ENCODE data around the gene CAD. TPM values are rescaled to one million over a fixed set of nuclear protein-coding genes. Genes with fewer than 3 reads are reported as not detected.
A peak's percentile ranks its signal among the peaks of the same experiment; 100 is the strongest.

CAD gene
- polyA plus RNA-seq, 1 donor = 26.9 TPM

DNA sequence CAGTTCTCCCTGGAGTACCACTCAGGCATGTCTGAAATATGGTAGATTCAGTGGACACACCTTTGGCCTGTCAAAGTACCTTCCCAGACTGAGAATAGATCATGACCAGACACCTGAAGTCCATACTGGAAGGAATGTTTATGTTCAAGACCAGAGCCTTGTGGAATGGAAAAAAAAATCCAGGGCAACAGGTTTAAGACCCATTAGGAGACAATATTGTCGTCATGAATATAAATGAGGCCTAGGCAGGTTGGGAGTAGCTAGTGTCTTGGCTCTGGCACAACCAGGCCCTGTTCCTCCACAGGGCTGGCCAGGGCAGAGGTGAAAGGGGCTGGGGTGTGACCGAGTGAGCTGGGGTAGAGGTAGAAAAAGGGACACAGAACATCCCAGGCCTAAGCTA is 18.5 kb upstream of the CAD start:
- DNase-seq (ENCODE audit: low read depth) = no peak

DNA sequence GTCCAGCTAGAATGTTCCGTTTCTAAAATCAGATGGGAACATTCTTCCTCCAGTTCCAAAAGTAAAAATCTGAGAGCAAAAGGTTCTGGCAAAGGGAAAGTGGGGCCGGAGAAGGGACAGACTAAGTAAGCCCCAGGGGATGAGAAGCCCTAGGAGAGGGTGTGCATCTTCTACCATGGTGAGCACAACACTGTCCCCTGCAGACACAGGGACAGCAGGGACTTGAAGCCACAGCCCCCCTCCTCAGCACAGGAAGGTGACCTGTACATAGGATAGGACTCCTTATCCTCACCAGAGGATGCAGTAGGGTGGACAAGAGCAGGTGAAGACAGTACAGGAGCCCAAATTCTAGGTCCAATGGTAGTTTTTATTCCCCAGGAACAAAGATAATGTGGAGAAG is 17.9 kb upstream of the CAD start:
- DNase-seq (ENCODE audit: low read depth) = no peak

DNA sequence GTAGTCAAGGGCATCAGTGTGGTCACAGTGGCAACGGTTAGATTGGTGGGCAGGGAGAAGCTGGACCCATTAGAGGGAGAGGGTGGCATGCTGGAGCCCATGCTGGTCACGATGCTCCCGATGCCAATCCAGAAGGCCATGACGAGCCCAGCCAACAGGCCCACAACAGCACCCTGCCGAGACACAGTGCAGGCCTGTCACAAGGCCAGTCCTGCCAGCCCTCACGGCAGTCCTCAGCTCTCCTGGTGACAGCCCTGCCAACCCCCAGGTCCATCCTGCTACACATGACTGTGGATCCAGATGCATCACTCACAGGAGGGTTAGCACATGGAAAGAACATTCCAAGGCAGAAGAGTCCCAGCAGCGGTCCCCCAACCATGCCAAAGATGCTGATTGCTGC is 15.5 kb upstream of the CAD start:
- no peak for DNase-seq (ENCODE audit: low read depth)

DNA sequence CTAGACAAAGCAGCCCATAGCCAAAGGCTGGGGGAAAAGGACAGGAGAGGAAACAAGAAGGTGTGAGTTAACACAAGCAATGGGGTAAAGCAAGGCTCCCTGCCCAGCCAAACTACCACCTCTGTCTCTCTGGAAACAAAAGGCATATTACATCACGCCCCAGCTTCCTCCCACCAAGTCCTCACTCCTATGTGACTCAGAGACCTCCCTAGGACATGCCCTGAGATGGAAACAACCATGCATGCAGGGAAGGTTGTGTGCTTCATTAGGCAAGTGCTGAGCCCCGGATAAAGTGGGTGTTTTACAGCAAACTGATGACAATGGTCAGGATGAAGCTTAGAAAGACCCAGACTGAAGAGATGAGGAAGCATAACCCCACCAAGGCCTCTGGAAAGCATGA is 14.3 kb upstream of the CAD start:
- no peak for DNase-seq (ENCODE audit: low read depth)

DNA sequence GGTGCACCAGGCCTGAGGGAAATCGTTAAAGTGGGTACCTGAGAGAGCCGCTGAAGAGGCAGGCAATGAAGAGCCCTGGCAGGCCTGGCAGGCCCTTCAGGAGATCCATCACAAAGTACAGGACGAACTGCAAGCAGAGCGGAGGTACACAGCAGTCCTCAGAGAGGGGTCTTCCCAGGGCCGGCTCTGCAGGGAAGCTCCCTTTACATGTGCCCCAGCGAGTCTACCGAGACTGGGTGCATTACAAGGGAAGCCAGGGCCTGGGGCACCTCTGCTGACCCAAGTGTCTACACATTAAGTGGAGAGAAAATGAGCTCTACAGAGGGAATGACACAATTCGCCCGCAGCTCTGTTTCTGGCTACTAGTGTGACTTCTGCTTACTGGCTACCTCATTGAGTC is 13.4 kb upstream of the CAD start:
- no peak for DNase-seq (ENCODE audit: low read depth)

DNA sequence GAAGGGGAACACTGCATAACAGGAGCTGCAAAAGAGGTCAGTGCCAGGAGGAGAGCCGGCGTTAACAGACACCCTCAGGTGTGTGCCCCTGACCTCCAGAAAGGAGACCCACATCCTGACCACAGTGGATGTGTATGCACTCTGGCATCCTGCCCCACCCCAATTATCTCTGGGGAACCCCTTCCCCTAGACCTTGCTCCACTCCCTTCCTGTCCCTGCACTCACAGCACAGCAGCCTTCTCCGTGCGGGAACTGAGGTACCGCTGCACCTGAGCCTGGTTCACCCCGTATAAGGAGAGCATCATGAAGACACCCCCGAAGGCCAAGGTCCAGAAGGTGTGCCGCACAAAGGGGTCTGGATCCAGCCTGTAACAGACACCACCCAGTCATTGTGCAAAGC is 12.6 kb upstream of the CAD start:
- no peak for DNase-seq (ENCODE audit: low read depth)

DNA sequence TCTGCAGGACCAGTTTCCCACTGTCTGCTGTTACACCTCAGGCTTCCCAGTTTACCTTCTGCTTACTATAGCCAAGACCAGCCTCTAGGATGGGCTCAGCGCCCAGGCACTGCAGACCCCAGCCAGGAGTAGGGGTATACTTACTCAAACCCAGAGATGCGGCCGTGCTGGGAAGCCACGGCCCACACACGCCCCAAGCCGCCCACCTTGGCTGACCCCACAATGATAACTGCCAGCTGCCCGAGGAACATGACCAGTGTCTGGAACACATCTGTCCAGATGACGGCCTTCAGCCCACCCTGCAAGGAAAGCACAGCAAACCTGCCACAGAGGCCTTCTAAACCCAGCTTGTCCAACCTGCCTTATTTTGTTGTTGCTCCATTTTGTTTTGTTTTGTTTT is 12.0 kb upstream of the CAD start:
- DNase-seq (ENCODE audit: low read depth) = no peak

DNA sequence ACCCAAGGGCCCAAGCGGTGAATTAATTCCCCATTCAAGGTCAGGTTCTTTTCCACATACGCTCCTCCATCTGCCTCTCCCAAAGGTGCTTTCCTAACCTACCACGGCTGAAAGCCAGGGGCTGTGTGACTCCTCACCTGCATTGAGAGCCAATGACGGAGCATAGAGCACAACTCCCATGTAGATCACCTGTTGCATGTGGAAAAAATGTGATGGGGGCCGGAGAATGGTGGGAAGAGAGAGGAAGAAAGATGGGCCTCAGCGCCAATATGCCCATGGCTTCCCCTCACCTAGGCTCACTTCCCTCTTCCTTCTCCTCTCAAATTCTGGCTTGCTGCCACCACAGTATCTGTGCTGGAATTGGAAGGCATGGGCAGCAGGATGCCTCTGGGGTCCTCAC is 10.8 kb upstream of the CAD start:
- no peak for DNase-seq (ENCODE audit: low read depth)

DNA sequence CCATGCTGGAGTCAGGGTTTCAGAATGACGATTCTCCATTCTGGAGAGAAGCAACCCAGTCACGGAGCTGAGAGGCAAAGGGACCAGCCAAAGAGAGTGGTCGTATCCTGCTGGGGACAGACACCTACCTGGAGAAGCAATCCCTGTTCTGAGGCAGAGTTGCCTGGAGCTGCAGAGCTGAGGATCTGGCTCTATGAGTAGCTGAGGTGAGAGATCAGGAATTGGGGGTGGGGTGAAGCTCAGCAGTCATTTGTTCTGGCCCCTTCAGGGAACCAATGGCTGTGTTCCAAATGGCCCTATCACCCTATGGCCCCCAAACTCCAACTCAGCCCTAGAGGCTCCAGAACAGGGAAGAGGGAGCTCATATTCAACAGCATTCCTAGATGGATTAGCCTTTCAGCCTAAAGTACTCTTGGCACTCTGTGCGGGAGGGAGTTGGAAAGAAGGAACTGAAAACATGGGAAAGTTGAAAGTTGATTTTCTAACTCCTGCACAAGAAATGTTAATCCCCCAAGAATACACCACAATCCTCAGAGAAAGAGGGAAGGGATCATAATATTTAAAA is 8.6 kb upstream of the CAD start:
- no peak for DNase-seq (ENCODE audit: low read depth)

DNA sequence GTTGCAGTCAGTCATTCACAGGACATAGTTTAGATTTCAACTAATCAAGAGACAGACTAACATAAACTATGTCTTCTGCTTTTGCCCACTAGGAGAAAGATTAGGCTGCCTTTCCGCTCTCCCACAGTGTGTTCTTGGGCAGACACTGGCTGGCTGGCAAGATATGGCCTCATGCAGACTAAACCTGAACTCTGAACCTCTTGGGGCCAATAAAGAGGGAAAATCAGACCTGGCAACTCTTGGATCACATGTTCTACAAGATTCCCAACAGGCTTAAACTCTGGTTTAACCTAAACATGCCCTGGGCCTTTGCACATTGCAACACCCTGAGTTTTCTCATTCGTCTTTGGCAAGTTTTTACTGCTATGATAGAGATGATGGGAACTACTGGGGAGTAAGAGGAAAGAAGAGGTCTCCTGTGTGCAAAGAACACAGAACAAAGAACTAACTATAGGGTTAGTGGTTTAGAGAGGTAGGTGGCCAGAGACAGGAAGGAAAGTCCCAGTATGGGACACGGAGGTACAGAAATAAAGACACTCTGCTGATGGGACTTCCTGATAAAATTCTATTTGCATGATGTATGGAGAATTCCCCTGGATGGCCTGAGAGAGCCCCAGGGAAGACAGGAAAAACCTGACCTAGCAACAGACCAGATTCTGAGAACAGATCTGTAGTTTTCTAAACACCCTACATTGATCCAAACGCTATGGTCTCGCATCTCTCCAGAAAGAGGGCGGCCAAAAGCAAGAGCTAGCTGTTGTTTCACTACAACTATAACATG is 7.4 kb upstream of the CAD start:
- DNase-seq (ENCODE audit: low read depth) = no peak

DNA sequence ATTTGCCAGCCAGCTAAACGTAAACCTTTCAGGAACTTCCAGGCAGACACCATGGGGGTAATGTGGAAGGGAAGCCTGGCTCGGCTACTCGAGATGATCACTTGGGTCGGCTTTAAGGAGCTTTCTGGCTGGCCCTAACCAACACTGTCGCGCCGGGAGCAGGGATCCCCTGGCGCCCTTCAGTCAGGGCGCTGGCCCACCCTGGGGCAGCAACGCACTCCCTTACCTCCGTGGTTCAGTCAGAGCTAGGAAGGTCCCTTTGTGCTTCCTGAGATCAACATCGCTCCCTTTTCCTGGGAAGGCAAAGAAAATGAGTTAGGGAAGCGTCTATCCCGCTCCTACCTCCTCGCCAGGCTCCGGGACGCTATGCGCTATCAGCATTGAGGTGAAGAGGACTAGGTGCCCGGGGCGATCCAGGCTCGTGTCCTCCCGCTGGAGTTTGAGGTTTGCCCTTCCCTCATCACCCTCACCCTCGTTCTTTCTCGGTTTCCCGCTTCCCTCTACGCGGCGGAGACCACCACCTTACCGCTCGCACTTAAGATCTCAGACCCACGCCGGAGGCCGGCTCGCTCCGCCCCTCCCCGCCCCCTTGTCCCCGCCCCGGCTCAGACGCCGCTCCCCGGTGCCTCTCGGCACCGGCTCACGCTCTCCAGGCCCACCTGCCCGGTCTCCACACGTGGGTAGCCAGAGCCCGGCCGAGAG is 5.8 kb upstream of the CAD start:
- no peak for DNase-seq (ENCODE audit: low read depth)

DNA sequence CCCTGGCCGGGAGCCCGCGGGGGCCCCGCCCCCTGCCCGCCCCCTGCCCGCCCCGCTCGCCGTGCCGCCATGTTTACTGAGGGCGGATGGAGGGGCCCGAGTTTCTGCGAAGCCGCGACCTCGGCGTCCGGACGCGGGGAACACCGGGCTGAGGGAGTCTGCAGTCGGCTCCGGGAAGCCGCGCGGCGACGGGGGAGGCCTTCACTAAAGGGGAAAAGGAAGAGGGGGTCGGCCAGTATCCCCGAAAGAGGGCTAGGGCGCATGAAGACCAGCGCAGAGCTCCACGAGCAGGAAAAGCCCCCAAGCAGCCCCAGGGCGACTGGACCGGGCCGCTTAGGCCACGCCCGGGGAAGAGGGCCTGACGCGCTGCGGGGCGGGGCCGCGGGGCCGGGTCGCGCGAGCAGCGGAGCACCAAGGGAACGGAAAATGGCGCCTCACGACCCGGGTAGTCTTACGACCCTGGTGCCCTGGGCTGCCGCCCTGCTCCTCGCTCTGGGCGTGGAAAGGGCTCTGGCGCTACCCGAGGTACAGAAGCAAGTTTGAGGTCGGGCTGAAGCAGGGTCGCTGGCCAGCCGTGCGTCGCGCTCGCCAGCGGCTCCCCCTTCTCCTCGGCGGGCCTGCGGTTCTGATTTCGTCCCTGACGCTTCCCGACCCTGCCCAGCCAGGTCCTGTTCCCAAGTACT is 5.1 kb upstream of the CAD start, which contains the start of the genes ATRAID and SLC5A6:
ATRAID (plus strand) TSS at position 99 of the 683 bp plus-strand sequence; CDS start at position 427, 328 bp downstream.
SLC5A6 (minus strand) TSS at position 326 of the 683 bp plus-strand sequence. CDS start 4,618 bp downstream, outside the sequence.
- peak; percentile 70 for DNase-seq (ENCODE audit: low read depth)

DNA sequence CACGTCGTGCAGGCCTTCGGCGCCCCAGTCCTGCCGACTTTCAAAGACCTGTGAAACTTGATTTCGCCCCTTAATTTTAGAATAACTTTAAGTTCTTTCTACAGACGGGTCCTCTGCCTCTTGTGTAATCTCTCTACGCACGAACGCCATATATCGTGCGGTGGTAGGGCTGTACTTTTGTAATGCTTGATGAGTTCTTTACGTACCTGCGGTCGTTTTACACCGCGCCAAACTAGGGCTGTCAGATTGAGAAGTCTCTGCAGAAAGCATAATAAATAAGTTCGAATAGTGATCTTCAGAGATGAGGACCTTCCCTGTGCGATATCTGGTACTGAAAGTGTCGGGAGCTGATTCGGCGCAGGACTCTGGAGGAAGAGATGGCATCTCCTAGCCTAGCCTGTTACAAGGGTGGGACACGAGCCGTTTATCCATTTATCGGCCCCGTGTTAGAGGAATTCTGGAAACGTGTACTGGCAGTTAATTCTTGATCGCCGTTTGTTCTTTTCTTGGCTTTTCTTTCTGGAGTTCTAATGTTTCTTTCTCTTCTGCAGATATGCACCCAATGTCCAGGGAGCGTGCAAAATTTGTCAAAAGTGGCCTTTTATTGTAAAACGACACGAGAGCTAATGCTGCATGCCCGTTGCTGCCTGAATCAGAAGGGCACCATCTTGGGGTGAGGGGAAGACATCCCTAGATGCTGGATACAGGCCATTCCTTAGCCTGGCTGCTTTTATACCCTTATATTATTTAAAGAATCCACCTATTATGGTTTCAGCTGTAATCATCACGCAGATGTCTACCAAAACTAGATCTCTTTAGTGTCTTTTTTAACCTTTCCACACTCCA is 4.3 kb upstream of the CAD start:
- DNase-seq (ENCODE audit: low read depth) = peak; percentile 11

DNA sequence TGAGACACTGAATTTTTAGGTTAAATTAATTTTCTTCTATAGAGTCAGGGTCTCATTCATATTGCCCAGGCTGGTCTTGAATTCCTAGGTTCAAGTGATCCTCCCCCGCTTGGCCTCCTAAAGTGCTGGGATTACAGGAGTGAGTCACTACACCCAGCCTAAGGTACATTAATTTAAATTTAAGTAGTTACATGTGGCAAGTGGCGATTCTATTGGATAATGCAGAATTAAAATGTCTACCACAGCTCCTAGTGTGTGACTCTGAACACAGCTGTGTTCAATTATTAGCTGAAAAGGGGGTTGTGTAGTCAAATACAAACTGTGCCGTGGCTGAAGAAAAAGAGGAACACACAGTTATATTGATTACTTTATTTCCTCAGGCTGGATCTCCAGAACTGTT is 2.2 kb upstream of the CAD start:
- DNase-seq (ENCODE audit: low read depth) = no peak

DNA sequence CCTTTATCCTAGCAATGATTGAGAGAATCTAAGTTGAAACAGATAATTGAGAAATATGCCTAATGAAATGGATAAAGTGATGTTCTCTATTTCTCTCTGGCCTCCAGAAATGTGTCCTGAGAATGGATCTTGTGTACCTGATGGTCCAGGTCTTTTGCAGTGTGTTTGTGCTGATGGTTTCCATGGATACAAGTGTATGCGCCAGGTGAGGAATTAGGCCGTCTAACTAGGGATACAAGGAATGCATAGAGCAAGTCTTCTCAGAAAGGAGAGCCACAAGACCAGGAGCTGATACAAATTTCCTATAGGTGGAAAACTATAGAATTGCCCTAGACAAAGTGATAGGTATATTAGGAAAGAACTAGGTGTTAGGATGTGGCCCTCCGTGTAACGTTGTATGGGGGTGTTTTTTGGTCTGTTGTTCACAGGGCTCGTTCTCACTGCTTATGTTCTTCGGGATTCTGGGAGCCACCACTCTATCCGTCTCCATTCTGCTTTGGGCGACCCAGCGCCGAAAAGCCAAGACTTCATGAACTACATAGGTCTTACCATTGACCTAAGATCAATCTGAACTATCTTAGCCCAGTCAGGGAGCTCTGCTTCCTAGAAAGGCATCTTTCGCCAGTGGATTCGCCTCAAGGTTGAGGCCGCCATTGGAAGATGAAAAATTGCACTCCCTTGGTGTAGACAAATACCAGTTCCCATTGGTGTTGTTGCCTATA is 592 bp upstream of the CAD start:
- no peak for DNase-seq (ENCODE audit: low read depth)

DNA sequence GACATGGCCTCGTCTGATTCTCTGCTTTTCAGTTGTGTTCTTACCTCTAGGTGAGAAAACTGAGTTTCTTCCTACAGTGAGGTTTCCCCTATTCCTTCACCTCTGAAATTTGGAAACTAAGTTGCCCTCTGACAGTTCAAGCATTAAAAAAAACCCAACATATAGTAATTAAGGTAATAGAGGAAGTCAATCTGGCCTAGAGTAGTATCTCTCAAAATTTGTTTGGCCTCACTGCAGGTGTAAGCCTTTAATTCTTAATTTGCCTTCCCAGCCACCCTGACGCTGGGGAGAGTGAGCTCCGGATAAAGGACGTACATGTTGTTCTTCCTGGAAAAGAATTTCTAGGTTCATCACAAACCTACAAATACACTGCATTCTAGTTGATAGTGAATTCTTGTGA is 1.4 kb downstream of the CAD start:
- DNase-seq (ENCODE audit: low read depth) = no peak

DNA sequence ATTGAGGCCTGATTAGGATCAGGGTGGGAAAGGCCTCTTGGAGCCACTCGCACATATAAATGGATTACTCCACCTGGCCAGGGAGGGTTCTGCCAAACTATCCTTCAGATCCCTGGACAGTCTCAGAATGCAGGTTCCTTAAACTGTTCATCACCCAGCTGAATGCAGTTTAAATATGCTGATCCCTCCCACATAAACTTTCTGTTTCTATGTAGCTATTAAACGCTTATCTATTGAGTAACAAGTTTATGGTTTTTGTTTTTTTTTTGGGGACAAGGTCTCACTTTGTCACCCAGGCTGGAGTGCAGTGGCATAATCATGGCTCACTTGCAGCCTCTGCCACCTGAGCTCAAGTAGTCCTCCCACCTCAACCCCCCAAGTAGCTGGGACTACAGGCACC is 1.9 kb downstream of the CAD start:
- no peak for DNase-seq (ENCODE audit: low read depth)

DNA sequence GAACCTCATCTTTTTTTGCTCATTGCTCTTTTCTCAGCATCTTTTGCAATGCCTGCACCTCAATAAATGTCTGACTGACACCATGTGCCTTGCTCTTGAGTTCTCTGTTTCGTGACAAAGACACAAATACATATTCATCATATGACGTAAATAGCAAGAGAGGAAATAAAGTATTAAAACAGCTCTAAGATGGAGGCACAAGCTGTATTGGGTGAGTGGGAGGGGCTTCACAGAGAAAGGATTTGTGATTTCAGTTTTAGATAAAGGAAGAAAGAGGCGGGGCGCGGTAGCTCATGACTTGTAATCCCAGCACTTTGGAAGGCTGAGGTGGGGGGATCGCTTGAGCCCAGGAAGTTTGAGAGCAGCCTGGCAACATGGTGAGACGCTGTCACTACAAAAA is 2.9 kb downstream of the CAD start:
- DNase-seq (ENCODE audit: low read depth) = no peak

DNA sequence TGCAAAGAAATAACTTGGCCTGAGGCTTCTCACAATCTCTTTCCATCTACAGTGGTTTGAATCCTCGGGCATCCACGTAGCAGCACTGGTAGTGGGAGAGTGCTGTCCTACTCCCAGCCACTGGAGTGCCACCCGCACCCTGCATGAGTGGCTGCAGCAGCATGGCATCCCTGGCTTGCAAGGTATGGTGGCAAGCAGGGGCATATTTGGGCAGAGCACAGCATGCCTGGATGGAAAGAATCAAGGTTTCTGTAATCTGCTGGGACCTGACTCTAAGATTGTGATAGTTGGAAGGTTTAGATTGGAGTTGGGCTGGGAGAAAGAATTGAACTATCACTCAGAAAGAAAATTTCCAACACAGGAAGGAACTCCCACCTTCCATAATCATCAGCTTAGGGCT is 4.0 kb downstream of the CAD start:
- DNase-seq (ENCODE audit: low read depth) = no peak

DNA sequence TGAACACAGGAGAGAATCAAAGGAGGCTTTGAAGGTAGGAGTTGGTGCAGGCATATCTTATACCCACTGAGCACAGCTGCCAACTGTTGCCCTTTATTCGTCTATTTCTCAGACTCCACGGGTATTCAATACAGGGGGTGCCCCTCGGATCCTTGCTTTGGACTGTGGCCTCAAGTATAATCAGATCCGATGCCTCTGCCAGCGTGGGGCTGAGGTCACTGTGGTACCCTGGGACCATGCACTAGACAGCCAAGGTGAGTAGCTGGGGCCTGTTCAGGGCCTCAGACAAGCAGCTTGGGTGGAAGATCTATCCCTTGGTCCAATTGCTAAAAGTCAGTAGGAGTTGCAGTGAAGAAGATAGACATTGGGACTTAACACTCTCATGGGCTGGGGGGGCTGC is 5.2 kb downstream of the CAD start:
- no peak for DNase-seq (ENCODE audit: low read depth)

DNA sequence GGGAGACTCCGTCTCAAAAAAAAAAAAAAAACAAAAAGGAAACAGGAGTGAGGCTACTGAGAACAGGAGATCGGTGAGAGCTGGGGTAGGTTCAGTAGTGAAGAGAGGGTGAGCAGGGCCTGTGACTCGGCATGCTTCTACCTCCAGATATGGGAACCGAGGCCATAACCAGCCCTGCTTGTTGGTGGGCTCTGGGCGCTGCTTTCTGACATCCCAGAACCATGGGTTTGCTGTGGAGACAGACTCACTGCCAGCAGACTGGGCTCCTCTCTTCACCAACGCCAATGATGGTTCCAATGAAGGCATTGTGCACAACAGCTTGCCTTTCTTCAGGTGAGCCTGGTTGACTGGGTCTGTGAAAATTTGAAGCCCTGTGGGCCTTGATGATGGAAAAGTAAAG is 6.2 kb downstream of the CAD start:
- DNase-seq (ENCODE audit: low read depth) = no peak

All from forelimb muscle (tissue), 1 donor.